ENCODE results near the gene SRRM3.

DNA sequence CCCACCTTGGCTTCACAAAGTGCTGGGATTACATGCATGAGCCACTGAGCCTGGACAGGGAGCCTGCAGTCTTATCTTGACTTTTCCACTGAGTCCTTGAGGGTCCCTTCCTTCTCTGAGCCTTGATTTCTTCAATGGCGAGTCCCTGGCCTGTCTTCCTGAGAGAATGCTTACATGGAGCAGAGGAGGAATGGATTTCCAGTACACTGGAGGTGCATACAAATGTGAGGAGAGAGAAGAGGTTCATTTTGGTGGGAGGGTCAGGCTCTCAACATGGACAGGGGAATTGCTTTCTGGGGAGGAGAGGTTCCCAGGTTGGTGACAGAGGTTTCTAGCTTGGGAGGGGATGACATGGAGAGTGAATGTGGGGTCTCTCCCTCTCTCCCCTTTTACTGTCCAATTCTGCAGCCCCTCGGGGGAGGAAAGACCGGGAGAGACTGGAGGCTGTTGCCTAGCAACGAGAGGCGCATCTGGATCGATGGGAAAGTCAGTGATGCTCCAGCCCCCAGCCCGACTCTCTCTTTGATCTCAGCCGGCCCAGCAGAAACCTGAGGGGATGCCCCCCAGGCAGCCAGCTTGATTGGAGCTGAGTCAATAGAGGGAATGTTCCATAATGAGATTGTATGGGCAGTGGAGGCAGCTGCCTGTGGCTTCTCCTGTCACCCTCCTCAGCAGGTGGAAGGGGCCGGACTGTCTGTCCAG is 14.8 kb downstream of the SRRM3 start:
- TF ChIP-seq CTCF (conservative IDR thresholded peaks at IDR 0.05 in 1 of 2, IDR thresholded peaks at IDR 0.05 in 1 of 2; ENCODE audit: extremely low read depth in 1 of 2, insufficient read depth in 1 of 2, low read depth in 1 of 2, low read length in 2 of 2) (no peak), EZH2 (IDR thresholded peaks at IDR 0.05; ENCODE audit: borderline replicate concordance, low read length) (no peak)

Measured in mammary epithelial cell (primary cell).